ENCODE measurements around the gene ANKRD65.
"Not testable (repeated sequence)": the region's sequence is repeated elsewhere in the genome, so short reads cannot be mapped to it uniquely, and the experiment has no call there.

- not testable (repeated sequence) for TF ChIP-seq EZH2 (IDR thresholded peaks at IDR 0.05)
- TF ChIP-seq, protein P1, sequence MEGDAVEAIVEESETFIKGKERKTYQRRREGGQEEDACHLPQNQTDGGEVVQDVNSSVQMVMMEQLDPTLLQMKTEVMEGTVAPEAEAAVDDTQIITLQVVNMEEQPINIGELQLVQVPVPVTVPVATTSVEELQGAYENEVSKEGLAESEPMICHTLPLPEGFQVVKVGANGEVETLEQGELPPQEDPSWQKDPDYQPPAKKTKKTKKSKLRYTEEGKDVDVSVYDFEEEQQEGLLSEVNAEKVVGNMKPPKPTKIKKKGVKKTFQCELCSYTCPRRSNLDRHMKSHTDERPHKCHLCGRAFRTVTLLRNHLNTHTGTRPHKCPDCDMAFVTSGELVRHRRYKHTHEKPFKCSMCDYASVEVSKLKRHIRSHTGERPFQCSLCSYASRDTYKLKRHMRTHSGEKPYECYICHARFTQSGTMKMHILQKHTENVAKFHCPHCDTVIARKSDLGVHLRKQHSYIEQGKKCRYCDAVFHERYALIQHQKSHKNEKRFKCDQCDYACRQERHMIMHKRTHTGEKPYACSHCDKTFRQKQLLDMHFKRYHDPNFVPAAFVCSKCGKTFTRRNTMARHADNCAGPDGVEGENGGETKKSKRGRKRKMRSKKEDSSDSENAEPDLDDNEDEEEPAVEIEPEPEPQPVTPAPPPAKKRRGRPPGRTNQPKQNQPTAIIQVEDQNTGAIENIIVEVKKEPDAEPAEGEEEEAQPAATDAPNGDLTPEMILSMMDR (IDR thresholded peaks at IDR 0.05), result not testable (repeated sequence)
Observed at GRCh38 chr1:1410238-1410637, 10.8 kb downstream of the ANKRD65 start.

All from neural progenitor cell (in vitro differentiated cells).